Measurements from ENCODE around the gene AFM.

AFM gene

GRCh38 chr4:73481358-73481757 is at the start of gene AFM:
Gene AFM, plus strand, starts transcription at chr4:73481745. Its CDS starts 31 bp downstream, at chr4:73481776.
- no peak for DNase-seq (ENCODE audit: low read depth in 1 of 2, low spot score in 1 of 2)
- in situ Hi-C loops (cut with HindIII; ENCODE audit: low pct_unique_long_range_greater_than_20kb, low sequenced_read_pairs): no loop called here
- TF ChIP-seq JUND (IDR thresholded peaks at IDR 0.05; ENCODE audit: low read depth): no peak

- in situ Hi-C loops (cut with HindIII; ENCODE audit: low pct_unique_long_range_greater_than_20kb, low sequenced_read_pairs): no loop called here
Observed at GRCh38 chr4:73431813-73432168, 49.8 kb upstream of the AFM start.

GRCh38 chr4:73432169-73433000 is 49.2 kb upstream of the AFM start:
- DNase-seq (ENCODE audit: low read depth in 1 of 2, low spot score in 1 of 2): no peak
- in situ Hi-C loops (cut with HindIII; ENCODE audit: low pct_unique_long_range_greater_than_20kb, low sequenced_read_pairs): no loop called here
- TF ChIP-seq JUND (IDR thresholded peaks at IDR 0.05; ENCODE audit: low read depth): no peak

More at GRCh38 chr4:73431813-73432168, 49.8 kb upstream of the AFM start:
- TF ChIP-seq JUND (IDR thresholded peaks at IDR 0.05; ENCODE audit: low read depth): no peak
- no peak for DNase-seq (ENCODE audit: low read depth in 1 of 2, low spot score in 1 of 2)

- no peak for TF ChIP-seq JUND (IDR thresholded peaks at IDR 0.05; ENCODE audit: low read depth)
- no peak for DNase-seq (ENCODE audit: low read depth in 1 of 2, low spot score in 1 of 2)
- in situ Hi-C loops (cut with HindIII; ENCODE audit: low pct_unique_long_range_greater_than_20kb, low sequenced_read_pairs): no loop called here
Observed at GRCh38 chr4:73433140-73433539, 48.4 kb upstream of the AFM start.

GRCh38 chr4:73434311-73434710 is 47.2 kb upstream of the AFM start:
- no peak for TF ChIP-seq JUND (IDR thresholded peaks at IDR 0.05; ENCODE audit: low read depth)
- in situ Hi-C loops (cut with HindIII; ENCODE audit: low pct_unique_long_range_greater_than_20kb, low sequenced_read_pairs): no loop called here
- DNase-seq (ENCODE audit: low read depth in 1 of 2, low spot score in 1 of 2): peak in 1 of 2 experiments; percentile 36

- DNase-seq (ENCODE audit: low read depth in 1 of 2, low spot score in 1 of 2): no peak
- no peak for TF ChIP-seq JUND (IDR thresholded peaks at IDR 0.05; ENCODE audit: low read depth)
- in situ Hi-C loops (cut with HindIII; ENCODE audit: low pct_unique_long_range_greater_than_20kb, low sequenced_read_pairs): no loop called here
Observed at GRCh38 chr4:73435984-73436383, 45.6 kb upstream of the AFM start, which contains the start of gene AFP. Gene AFP, plus strand, starts transcription at chr4:73436221. Its CDS starts 42 bp downstream, at chr4:73436263.

GRCh38 chr4:73436674-73437557 is 44.6 kb upstream of the AFM start:
- no peak for TF ChIP-seq JUND (IDR thresholded peaks at IDR 0.05; ENCODE audit: low read depth)
- DNase-seq (ENCODE audit: low read depth in 1 of 2, low spot score in 1 of 2): no peak
- in situ Hi-C loops (cut with HindIII; ENCODE audit: low pct_unique_long_range_greater_than_20kb, low sequenced_read_pairs): no loop called here

- TF ChIP-seq JUND (IDR thresholded peaks at IDR 0.05; ENCODE audit: low read depth): no peak
- in situ Hi-C loops (cut with HindIII; ENCODE audit: low pct_unique_long_range_greater_than_20kb, low sequenced_read_pairs): no loop called here
- DNase-seq (ENCODE audit: low read depth in 1 of 2, low spot score in 1 of 2): no peak
Observed at GRCh38 chr4:73437558-73437956, 44.0 kb upstream of the AFM start.

- no peak for TF ChIP-seq JUND (IDR thresholded peaks at IDR 0.05; ENCODE audit: low read depth)
- no peak for DNase-seq (ENCODE audit: low read depth in 1 of 2, low spot score in 1 of 2)
- in situ Hi-C loops (cut with HindIII; ENCODE audit: low pct_unique_long_range_greater_than_20kb, low sequenced_read_pairs): no loop called here
Observed at GRCh38 chr4:73438048-73438447, 43.5 kb upstream of the AFM start.

GRCh38 chr4:73438582-73439215 is 42.8 kb upstream of the AFM start:
- TF ChIP-seq JUND (IDR thresholded peaks at IDR 0.05; ENCODE audit: low read depth): no peak
- in situ Hi-C loops (cut with HindIII; ENCODE audit: low pct_unique_long_range_greater_than_20kb, low sequenced_read_pairs): no loop called here
- DNase-seq (ENCODE audit: low read depth in 1 of 2, low spot score in 1 of 2): no peak

GRCh38 chr4:73439445-73439844 is 42.1 kb upstream of the AFM start:
- no peak for DNase-seq (ENCODE audit: low read depth in 1 of 2, low spot score in 1 of 2)
- in situ Hi-C loops (cut with HindIII; ENCODE audit: low pct_unique_long_range_greater_than_20kb, low sequenced_read_pairs): no loop called here
- TF ChIP-seq JUND (IDR thresholded peaks at IDR 0.05; ENCODE audit: low read depth): no peak

GRCh38 chr4:73439991-73440390 is 41.6 kb upstream of the AFM start:
- no peak for TF ChIP-seq JUND (IDR thresholded peaks at IDR 0.05; ENCODE audit: low read depth)
- no peak for DNase-seq (ENCODE audit: low read depth in 1 of 2, low spot score in 1 of 2)
- in situ Hi-C loops (cut with HindIII; ENCODE audit: low pct_unique_long_range_greater_than_20kb, low sequenced_read_pairs): no loop called here

All from T47D (cell line).